Activated CD4-positive, alpha-beta T cell treated with anti-CD3 and anti-CD28 coated beads for 24 hours (primary cell): Measurements from ENCODE around the gene RADIL.
"Not testable (repeated sequence)": the region's sequence is repeated elsewhere in the genome, so short reads cannot be mapped to it uniquely, and the experiment has no call there.

Experiments
- DNase-seq, 2 donors: peaks; one replicate each; pipeline ENCODE4 v3.0.0-alpha.2; 2020; ENCODE audit warnings: low read depth in 2 of 2

RADIL gene, protein sequence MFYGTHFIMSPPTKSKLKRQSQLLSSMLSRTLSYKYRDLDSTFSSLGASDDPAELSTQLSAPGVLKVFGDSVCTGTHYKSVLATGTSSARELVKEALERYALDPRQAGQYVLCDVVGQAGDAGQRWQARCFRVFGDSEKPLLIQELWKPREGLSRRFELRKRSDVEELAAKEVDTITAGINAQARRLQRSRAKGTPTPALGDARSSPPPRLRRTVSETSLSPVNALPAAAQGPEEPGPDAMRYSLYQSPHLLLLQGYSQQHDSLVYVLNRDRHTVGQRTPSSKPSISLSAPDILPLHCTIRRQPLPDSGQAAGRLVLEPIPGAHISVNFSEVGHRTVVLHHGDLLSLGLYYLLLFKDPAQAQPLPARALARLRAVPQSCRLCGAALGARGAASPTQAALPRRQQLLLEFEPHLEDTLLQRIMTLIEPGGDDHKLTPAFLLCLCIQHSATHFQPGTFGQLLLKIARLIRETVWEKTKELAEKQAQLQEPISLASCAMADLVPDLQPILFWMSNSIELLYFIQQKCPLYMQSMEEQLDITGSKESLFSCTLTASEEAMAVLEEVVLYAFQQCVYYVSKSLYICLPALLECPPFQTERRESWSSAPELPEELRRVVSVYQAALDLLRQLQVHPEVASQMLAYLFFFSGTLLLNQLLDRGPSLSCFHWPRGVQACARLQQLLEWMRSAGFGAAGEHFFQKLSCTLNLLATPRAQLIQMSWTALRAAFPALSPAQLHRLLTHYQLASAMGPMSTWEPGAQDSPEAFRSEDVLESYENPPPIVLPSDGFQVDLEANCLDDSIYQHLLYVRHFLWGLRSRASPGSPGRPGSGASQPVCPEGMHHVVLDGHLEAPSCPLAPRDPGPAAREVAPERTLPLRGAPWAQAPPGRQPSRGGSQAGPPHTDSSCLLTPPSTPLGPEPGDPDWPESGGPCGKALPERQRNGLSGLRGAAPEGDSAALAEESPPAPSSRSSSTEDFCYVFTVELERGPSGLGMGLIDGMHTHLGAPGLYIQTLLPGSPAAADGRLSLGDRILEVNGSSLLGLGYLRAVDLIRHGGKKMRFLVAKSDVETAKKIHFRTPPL

DNA sequence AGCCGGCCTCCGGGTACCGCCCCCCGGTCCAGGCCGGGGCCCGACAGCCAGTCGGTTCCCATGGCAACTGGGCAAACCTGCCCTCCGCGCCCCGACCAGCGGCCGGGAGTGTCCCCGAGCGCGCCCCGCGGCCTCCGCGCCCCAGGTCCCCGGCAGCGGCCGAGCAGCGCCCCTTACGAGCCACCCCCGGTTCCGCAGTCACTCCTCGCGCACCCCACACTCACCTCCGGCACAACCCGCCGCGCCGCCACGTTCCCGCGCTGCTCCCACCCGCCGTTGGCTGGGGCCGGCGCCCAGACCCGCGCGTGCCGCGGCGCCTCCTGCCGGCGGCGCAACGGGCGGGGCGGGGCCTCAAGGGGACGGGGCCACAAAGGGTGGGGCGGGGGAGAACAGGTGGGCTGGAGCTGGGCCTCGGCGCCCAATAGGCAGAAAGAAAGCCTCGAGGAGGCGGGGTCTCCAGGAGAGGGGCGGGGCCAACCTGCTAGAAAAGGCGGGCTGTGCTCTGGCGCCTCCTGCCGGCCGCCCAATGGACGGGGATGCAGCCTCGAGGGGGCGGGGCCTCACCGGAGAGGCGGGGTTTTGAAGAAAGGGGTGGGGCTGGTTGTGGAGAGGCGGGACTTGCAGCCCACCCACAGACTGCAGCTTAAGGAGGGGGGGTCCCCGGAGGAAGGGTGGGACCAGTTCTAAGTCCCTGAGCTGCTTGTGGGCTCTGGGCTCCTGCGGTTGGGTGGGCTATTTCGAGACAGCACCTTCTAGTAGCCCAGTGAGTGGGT, at the start of gene RADIL:
RADIL (minus strand) TSS at position 345 of the 773 bp plus-strand sequence. CDS start 5,577 bp downstream, outside the sequence.
- peak; percentile 81 to 94 for DNase-seq

DNA sequence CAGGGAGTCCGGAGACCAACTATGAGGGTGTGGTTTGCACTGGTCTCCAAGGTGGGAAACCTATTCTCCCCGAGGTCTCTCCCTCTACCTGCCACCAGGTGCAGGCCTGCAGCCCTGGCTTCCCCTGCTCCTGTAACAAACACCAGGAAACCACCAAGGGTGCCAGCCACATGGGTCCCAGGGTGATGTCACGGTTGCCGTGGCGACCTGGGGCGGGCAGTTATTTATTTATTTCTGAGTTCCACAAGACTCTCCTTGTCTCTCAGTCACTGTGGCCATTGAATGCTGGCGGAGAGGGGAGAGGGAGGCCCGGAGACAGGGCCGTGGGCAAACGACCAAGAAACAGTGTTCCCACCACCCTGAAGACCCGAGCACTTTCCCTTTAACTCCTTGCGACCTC, 48.4 kb upstream of the RADIL start:
- DNase-seq, result no peak

DNA sequence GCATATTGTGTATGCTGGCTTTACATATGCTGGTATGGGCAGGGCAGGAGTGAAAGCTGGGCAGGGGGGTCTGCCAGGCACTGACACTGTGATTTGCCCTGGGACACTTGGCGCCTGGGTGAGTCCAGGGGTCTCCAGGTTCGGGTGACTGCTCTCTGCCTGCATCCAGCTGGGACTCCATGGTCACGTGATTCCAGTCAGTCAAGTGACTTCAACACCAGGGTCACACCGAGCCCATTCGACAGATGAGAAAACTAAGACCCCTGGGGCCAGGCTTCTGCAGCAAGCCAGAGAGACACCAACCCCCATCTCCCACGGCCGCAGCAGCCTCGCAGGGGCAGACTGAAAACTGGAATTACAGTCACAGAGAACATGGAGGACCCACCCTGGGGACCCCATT, 45.5 kb upstream of the RADIL start:
- DNase-seq, result no peak

- no peak for DNase-seq
Observed at GRCh38 chr7:4928445-4928844, 44.9 kb upstream of the RADIL start.

DNA sequence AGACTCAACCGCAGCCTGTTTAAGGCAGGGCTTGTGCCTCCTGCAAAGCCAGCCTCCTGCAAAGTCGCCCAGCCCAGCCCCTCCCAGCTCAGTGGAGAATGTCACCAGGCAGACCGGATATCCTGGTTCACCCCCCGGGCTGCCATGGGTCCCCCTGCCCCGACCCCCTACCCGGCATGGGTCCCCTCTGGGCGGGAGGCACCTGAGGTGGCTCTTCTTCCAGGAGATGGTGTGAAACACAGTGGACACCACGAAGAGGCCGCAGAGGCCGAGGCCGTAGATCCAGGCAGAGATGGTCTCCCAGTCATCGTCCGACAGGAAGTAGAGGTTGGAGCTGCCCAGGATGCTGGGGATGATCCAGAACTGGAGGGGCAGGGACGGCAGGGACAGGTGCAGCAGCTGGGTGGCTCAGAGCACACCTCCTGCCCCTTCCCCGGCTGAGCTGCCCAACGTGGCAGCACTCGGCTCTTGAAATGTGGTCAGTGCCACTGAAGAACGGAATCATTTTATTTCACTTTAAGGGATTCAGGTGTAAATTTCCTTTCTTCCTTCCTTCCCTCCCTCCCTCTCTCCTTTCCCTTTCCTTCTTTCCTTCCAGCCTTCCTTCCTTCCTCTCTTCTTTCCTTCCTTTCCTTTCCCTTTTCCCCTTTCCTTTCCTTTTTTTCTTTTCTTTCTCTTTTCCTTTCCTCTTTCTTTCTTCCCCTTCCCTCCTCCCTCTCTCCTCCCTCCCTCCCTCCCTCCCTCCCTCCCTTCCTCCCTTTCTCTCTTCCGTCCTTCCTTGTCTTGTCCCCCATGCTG, 36.7 kb upstream of the RADIL start:
- DNase-seq, result no peak

DNA sequence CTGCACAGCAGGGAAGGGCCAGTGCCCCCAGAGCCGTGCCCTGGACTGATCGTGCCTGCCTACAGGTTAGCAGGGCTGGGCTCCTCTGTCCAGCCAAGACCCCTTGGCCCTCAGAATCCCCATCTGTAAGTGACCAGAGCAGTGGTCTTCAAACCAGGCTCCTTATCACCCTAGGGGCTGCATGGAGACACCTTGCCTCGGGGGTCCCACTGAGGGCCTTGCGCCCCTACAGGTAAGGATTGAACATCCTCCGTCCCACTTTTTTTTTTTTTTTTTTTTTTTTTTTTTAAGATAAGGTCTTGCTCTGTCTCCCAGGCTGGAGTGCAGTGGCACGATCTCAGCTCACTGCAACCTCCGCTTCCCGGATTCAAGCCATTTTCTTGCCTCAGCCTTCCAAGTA, 32.6 kb upstream of the RADIL start:
- no peak for DNase-seq

- no peak for DNase-seq
Observed at GRCh38 chr7:4911111-4911828, 27.8 kb upstream of the RADIL start.

GRCh38 chr7:4906682-4907081, 23.2 kb upstream of the RADIL start:
- no peak for DNase-seq

- no peak for DNase-seq
Observed at GRCh38 chr7:4905171-4905570, 21.7 kb upstream of the RADIL start.

GRCh38 chr7:4904346-4904745, 20.8 kb upstream of the RADIL start:
- no peak for DNase-seq

DNA sequence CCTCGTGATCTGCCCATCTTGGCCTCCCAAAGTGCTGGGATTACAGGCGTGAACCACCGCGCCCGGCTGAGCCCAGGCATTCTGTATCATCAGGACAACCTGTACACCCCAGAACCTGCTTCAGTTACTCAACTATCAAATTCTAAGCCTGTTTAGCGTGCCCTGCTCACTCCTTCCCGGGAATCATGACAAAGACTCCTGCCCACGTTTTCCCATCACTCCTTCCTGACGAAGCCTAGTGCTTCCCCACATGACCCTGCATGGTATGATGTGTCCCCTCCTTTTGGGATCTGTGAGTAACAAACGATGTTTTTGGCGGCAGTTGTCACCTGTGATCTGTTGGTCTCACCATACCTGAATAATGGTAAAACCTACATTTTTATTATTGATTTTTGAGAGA, 12.2 kb upstream of the RADIL start:
- DNase-seq, result no peak

- DNase-seq, result no peak
Observed at GRCh38 chr7:4894482-4894881, 11.0 kb upstream of the RADIL start.

GRCh38 chr7:4893929-4894475, 10.5 kb upstream of the RADIL start:
- no peak for DNase-seq

GRCh38 chr7:4893188-4893587, 9.7 kb upstream of the RADIL start:
- not testable (repeated sequence) for DNase-seq

- DNase-seq, result not testable (repeated sequence)
Observed at GRCh38 chr7:4891522-4891921, 8.0 kb upstream of the RADIL start.

GRCh38 chr7:4889682-4890081, 6.2 kb upstream of the RADIL start:
- no peak for DNase-seq

DNA sequence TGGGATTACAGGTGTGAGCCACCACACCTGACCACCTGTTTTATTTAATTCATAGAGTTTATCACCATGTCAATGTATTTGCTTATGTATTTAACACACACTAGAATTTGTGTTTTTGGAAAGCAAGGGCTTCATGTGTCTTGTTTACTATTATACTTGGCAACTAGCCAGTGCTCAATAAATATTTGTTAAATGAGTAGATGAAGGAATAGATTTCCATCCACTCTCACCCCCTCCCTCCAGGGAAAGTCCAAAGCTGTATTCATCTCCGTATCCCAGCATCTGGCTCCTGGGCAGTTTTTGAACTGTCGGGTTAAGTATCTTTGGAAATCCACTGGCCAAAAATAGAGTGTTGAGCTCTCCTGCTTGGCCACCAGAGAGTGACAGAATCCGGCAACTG, 4.6 kb upstream of the RADIL start:
- no peak for DNase-seq

GRCh38 chr7:4886671-4887070, 3.2 kb upstream of the RADIL start:
- DNase-seq, result no peak

DNA sequence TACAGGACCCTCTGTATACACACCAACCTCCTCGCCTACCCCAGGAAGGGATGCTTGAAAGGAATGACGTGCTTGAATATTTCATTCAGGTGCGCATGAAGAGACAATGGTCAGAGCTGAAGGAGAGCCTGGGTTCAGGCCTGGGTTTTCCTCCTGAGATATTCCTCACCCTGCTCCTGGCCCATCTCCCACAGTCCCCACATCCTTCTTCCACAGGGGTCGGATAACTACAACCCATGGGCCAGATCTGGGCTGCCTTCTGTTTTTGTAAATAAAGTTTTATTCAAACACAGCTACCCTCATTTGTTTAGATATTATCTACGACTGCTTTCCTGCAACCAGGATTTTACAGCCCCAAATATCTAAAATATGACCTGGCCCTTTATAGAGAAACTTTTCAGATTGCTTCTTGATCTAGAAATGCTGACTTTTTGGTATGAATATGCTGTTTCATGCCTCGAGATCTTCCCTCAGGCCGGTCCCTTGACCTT, 1.8 kb upstream of the RADIL start:
- no peak for DNase-seq

DNA sequence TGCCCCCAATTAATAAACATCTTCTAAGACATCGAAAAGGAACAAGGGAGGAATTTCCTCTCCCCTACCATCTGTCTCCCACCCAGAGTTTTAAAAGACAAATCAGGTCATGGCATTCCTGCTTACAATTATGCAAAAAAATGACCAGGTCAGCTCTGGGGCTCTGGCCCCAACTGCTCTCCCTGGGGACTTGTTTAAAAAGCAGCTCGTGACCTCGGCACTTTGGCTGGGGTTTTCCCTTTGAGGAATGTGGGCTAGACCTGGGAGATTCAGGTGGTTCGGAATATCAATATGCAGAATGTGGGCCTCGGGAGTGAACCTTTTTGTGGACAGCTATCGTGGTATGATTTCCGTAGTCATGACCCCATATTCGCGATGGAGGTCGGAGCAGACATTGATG, 648 bp upstream of the RADIL start:
- no peak for DNase-seq
